WTC11 (cell line): ENCODE measurements around the gene FYN.

Experiments
- ATF2 ChIP-seq: sonication (generic); formaldehyde crosslinking; IDR thresholded peaks from 2 replicates; pipeline ENCODE4 v1.8.1; 2022; ENCODE audit warnings: low read depth, missing genetic modification reagents, borderline replicate concordance
- ATF3 ChIP-seq: sonication (generic); formaldehyde crosslinking; conservative IDR thresholded peaks from 2 replicates; pipeline ENCODE4 v1.8.1; 2022; ENCODE audit warnings: mild to moderate bottlenecking, missing genetic modification reagents
- CREM ChIP-seq: sonication (generic); formaldehyde crosslinking; IDR thresholded peaks from 2 replicates; pipeline ENCODE4 v1.8.1; 2022; ENCODE audit warnings: mild to moderate bottlenecking, missing genetic modification reagents, moderate library complexity
- CTCF ChIP-seq: fragments of 200-600 bp; IDR thresholded peaks from 2 replicates; pipeline ENCODE4 v1.8.0; 2022; ENCODE audit warnings: antibody characterized with exemption
- ETV6 ChIP-seq: sonication (generic); formaldehyde crosslinking; IDR thresholded peaks from 2 replicates; pipeline ENCODE4 v1.8.1; 2022; ENCODE audit warnings: mild to moderate bottlenecking, missing genetic modification reagents
- JUN ChIP-seq: sonication (generic); formaldehyde crosslinking; IDR thresholded peaks from 2 replicates; pipeline ENCODE4 v1.8.0; 2023; ENCODE audit warnings: mild to moderate bottlenecking, missing genetic modification reagents
- SMAD3 ChIP-seq: sonication (generic); formaldehyde crosslinking; IDR thresholded peaks from 2 replicates; pipeline ENCODE4 v1.8.0; 2022; ENCODE audit warnings: missing genetic modification reagents, mild to moderate bottlenecking, borderline replicate concordance
- SP1 ChIP-seq: sonication (generic); formaldehyde crosslinking; conservative IDR thresholded peaks from 2 replicates; pipeline ENCODE4 v1.8.1; 2022; ENCODE audit warnings: missing genetic modification reagents
- USF2 ChIP-seq: sonication (generic); formaldehyde crosslinking; IDR thresholded peaks from 2 replicates; pipeline ENCODE4 v1.8.1; 2023; ENCODE audit warnings: mild to moderate bottlenecking, missing genetic modification reagents, moderate library complexity
- ZBTB43 ChIP-seq: sonication (generic); formaldehyde crosslinking; IDR thresholded peaks from 2 replicates; pipeline ENCODE4 v1.8.1; 2023; ENCODE audit warnings: mild to moderate bottlenecking, missing genetic modification reagents
- ZNF671 ChIP-seq: fragments of 250-450 bp; sonication (Bioruptor Pico); IDR thresholded peaks from 2 replicates; pipeline ENCODE4 v1.8.0; 2021; ENCODE audit warnings: mild to moderate bottlenecking
- ZSCAN18 ChIP-seq: fragments of 250-450 bp; sonication (Bioruptor Pico); IDR thresholded peaks from 2 replicates; pipeline ENCODE4 v2.1.2; 2022; ENCODE audit warnings: mild to moderate bottlenecking, moderate library complexity
- TF ChIP-seq, protein P1 (sequence below): sonication (generic); formaldehyde crosslinking; IDR thresholded peaks from 2 replicates; pipeline ENCODE4 v1.8.0; 2022; ENCODE audit warnings: mild to moderate bottlenecking, missing genetic modification reagents

DNA sequence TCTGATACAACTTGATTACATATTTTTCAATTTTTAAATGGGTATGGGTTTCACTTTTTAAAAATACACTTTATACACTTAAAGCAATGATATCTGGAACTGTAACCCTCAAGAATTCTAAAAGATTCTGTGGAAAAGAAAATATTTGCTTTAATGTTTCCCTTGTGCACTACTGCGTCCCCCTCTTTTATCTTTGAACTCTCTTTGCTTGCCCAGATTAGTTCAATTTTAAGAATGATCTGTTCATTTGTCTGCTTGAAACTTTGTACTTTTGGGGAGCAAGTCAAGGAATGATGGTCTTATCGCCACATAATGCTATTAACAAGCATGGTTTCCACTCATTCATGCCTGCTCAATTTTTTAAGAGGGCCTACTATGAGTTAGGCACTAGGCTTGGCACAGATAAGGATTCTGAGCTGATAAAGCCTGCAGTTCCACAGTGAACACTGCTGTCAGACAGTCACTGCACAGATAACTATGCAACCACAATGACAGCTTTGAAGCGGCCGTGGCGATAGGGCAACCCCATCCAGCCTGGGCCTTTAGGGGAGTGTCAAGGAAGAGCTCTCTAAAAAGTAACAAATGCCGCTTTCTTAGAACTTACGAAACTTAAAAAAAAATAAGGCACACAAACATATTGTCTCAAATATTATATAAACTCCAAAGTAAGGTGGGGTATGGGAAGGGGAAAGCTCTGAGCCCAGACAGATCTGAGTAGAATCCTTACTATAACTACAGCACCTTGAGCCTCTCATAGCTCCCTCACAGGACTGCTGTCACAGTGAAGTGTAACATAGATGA is 29.7 kb downstream of the FYN start:
- TF ChIP-seq ATF2 (CRISPR knock-in tag): no peak
- no peak for TF ChIP-seq CTCF
- TF ChIP-seq USF2 (CRISPR knock-in tag): no peak
- TF ChIP-seq CREM: no peak
- no peak for TF ChIP-seq JUN (CRISPR knock-in tag)
- TF ChIP-seq SMAD3 (CRISPR knock-in tag): no peak
- TF ChIP-seq ZNF671 (CRISPR knock-in tag): no peak
- TF ChIP-seq ZBTB43: no peak
- no peak for TF ChIP-seq ETV6 (CRISPR knock-in tag)
- TF ChIP-seq, protein P1, sequence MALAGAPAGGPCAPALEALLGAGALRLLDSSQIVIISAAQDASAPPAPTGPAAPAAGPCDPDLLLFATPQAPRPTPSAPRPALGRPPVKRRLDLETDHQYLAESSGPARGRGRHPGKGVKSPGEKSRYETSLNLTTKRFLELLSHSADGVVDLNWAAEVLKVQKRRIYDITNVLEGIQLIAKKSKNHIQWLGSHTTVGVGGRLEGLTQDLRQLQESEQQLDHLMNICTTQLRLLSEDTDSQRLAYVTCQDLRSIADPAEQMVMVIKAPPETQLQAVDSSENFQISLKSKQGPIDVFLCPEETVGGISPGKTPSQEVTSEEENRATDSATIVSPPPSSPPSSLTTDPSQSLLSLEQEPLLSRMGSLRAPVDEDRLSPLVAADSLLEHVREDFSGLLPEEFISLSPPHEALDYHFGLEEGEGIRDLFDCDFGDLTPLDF (CRISPR knock-in tag): no peak
- TF ChIP-seq ZSCAN18 (CRISPR knock-in tag): no peak
- TF ChIP-seq ATF3: no peak
- TF ChIP-seq SP1 (CRISPR knock-in tag): no peak
